CD4-positive, alpha-beta T cell treated with Interleukin-21 for 1 hour (primary cell): ENCODE results near the gene SPINK4.

Experiments
- DNase-seq: peaks from one replicate; pipeline ENCODE4 v3.0.0-alpha.2; 2020

Gene SPINK4

GRCh38 chr9:33294670-33295432 is 54.9 kb downstream of the SPINK4 start:
- DNase-seq = no peak

DNA sequence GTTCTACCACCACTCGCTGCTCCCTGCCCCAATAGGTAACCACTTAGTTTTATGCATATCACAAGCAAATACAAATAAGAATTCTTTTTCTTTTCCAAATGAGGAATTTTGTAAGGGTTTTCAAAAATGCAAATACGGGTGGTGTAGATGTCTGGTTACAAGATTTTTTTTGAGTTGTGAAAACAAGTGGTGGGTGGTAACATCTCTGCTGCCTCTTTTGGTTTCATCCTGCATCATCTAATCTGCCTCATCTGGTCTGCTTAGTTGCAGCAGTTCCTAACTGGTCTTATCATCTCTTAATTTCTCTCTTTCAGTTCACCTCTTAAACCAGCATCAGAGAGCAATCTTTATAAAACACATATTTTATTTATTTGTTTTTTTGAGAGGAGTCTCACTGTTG is 55.6 kb downstream of the SPINK4 start:
- DNase-seq = no peak

GRCh38 chr9:33297432-33297831 is 57.5 kb downstream of the SPINK4 start:
- DNase-seq = peak; percentile 23
